ENCODE data around the gene TMEM179. TPM values are rescaled to one million over a fixed set of nuclear protein-coding genes. Genes with fewer than 3 reads are reported as not detected.

TMEM179 gene
- total RNA-seq, 1 donor from 2014 or later, result 20.2 TPM

DNA sequence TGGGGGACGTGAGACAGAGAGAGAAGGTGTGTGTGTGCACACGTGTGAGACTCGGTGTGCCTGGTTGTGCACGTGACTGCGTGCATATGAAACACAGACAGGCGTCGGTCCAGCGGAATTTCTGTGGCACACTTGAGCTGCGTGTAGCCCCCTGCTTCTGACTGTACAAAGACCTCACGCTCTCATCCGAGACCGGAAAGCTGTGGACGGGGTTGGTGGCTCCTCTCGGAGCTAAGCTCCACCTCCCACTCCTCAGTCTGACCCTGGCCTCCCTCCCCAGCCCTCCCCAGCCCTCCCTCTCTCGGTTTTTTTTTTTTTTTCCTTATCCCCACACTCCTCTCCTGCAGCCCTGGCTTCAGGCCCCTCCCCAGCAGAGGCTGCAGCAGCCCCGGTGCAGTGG is 33.3 kb downstream of the TMEM179 start:
- TF ChIP-seq CTCF (conservative IDR thresholded peaks at IDR 0.05), result no peak
- Mint-ChIP-seq H3K4me1 (peaks cover 15% of the 10 kb centered on the region), H3K27me3 (ENCODE audit: low read depth) (no peaks in the 10 kb centered on the region), H3K36me3 (ENCODE audit: low read depth) (no peaks in the 10 kb centered on the region), H3K27ac (ENCODE audit: unreplicated experiment) (no peak overlapping the region), H3K4me3 (no peak overlapping the region), H3K9me3 (no peaks in the 10 kb centered on the region)
- DNase-seq (ENCODE audit: low read depth, low spot score), result no peak

GRCh38 chr14:104569435-104569834 is 35.1 kb downstream of the TMEM179 start:
- H3K9me3 Mint-ChIP-seq, result no peaks in the 10 kb centered on the region
- peaks cover 4% of the 10 kb centered on the region for H3K4me1 Mint-ChIP-seq
- no peaks in the 10 kb centered on the region for H3K27me3 Mint-ChIP-seq (ENCODE audit: low read depth)
- no peak overlapping the region for H3K27ac Mint-ChIP-seq (ENCODE audit: unreplicated experiment)
- DNase-seq (ENCODE audit: low read depth, low spot score), result no peak
- H3K4me3 Mint-ChIP-seq, result no peak overlapping the region
- TF ChIP-seq CTCF (conservative IDR thresholded peaks at IDR 0.05), result no peak
- H3K36me3 Mint-ChIP-seq (ENCODE audit: low read depth), result no peaks in the 10 kb centered on the region

- Mint-ChIP-seq H3K27me3 (ENCODE audit: low read depth) (no peaks in the 10 kb centered on the region), H3K4me3 (no peak overlapping the region), H3K9me3 (no peaks in the 10 kb centered on the region), H3K4me1 (peaks cover 3% of the 10 kb centered on the region), H3K27ac (ENCODE audit: unreplicated experiment) (no peak overlapping the region), H3K36me3 (ENCODE audit: low read depth) (no peaks in the 10 kb centered on the region)
- DNase-seq (ENCODE audit: low read depth, low spot score), result no peak
- TF ChIP-seq CTCF (conservative IDR thresholded peaks at IDR 0.05), result no peak
These were observed 36.0 kb downstream of the TMEM179 start for GRCh38 chr14:104568620-104569019.

- no peak overlapping the region for H3K27ac Mint-ChIP-seq (ENCODE audit: unreplicated experiment)
- no peaks in the 10 kb centered on the region for H3K9me3 Mint-ChIP-seq
- no peak for TF ChIP-seq CTCF (conservative IDR thresholded peaks at IDR 0.05)
- H3K4me1 Mint-ChIP-seq, result peaks cover 3% of the 10 kb centered on the region
- no peaks in the 10 kb centered on the region for H3K27me3 Mint-ChIP-seq (ENCODE audit: low read depth)
- no peak overlapping the region for H3K4me3 Mint-ChIP-seq
- H3K36me3 Mint-ChIP-seq (ENCODE audit: low read depth), result no peaks in the 10 kb centered on the region
- no peak for DNase-seq (ENCODE audit: low read depth, low spot score)
These were observed 36.7 kb downstream of the TMEM179 start for GRCh38 chr14:104567957-104568225.

DNA sequence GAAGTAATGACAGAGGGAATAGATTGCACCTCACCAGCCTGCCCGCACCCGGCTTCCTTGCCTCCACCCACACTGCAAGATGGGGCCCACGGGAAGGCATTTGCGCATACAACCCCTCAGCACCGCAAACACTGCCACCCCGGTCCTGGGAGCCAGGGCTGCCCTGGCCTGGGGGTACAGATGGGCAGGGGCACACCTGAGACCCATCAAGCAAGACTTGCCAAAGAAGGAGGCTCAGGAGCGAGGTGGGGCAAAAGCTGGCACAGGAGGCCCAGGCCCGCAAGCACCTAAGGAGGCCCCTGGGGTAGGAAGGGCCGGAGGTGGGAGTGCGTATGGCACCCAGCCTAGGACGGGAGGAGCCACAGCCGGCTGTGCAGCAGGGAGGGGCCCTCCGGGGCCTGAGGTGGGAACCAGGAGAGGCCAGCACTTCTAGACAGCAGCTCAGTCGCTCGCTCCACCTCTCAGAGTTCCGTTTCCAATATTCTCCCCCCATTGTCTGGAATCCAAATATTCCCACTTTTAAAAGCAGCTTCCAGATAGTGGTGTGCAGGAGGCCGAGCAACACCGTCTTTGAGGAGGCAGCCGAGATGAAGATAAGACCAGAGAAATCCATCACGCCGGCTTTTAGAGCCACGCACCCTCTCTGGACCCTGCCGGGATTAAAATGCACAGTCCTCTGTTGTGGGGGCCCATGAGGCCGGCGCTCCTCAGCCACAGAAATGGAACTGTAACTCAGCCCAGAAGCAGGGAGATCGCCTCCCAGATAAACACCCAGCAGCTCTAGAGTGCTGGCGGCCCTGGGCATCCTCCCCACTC is 37.2 kb downstream of the TMEM179 start:
- Mint-ChIP-seq H3K4me1 (peaks cover 3% of the 10 kb centered on the region), H3K9me3 (no peaks in the 10 kb centered on the region), H3K27ac (ENCODE audit: unreplicated experiment) (no peak overlapping the region), H3K4me3 (no peak overlapping the region), H3K27me3 (ENCODE audit: low read depth) (no peaks in the 10 kb centered on the region), H3K36me3 (ENCODE audit: low read depth) (no peaks in the 10 kb centered on the region)
- no peak for DNase-seq (ENCODE audit: low read depth, low spot score)
- TF ChIP-seq CTCF (conservative IDR thresholded peaks at IDR 0.05), result no peak

Measured in neural crest cell (in vitro differentiated cells).